K562 (cell line): ENCODE measurements around the gene VWA8. TPM values are rescaled to one million over a fixed set of nuclear protein-coding genes. Genes with fewer than 3 reads are reported as not detected.

Experiments
- ATAC-seq: fragments of 200-7000 bp; cut with Tn5 transposase; 3 replicates; pipeline ENCODE4 v1.9.1; 2020; ENCODE audit warnings: moderate library complexity
- BruUV-seq: library from RNA; stranded (reverse); fragments of 400-500 nt; replicated peaks from 2 replicates; lab custom pipeline; 2021; lab: Mats Ljungman, UMichigan
- CTCF ChIA-PET: fragments of 300-600 bp; formaldehyde crosslinking; extraction: SDS; loops from one replicate; lab custom pipeline; 2021; ENCODE audit warnings: low intra/inter-chr PET ratio; lab: Yijun Ruan, JAX
- POLR2A ChIA-PET: fragments of 300-600, 350-650 bp; sonication (Branson Sonifier 250); formaldehyde crosslinking; extraction: SDS; loops from one replicate; lab custom pipeline; 2021; ENCODE audit warnings: antibody characterized with exemption, inconsistent platforms; lab: Yijun Ruan, JAX
- DNase-seq, 4 experiments: peaks; one replicate each; pipeline versions ENCODE4 v3.0.0 to v3.0.0-alpha.2; 2011 to 2018; ENCODE audit warnings: low spot score in 3 of 4, mixed read lengths in 3 of 4; ENCODE audit errors: extremely low read depth in 1 of 4
- FAIRE-seq: peaks from 2 replicates; lab custom pipeline; 2011; peaks lifted over from hg19 to GRCh38; lab: Jason Lieb, UNC
- H2AFZ ChIP-seq: 2 replicates; pipeline ENCODE4 v1.6.0; 2011; ENCODE audit warnings: low read depth, low read length, control low read depth, inconsistent platforms
- H3K27ac ChIP-seq: fragments of 200-600 bp; 3 replicates; pipeline ENCODE4 v1.8.0; 2011; ENCODE audit warnings: low read depth, mild to moderate bottlenecking, control low read depth, inconsistent platforms, low read length, moderate library complexity, mixed read lengths; ENCODE audit errors: extremely low read depth
- H3K27me3 ChIP-seq, 2 experiments: fragments of 300-600 bp in 1 of 2; 2 replicates in 1 of 2; 3 replicates in 1 of 2; pipeline versions ENCODE4 v1.6.0 to v1.8.0; 2011; ENCODE audit warnings: inconsistent platforms in 2 of 2, low read length in 2 of 2, mild to moderate bottlenecking in 1 of 2, mixed read lengths in 1 of 2, moderate library complexity in 1 of 2; ENCODE audit not compliant: control insufficient read depth in 2 of 2, insufficient read depth in 2 of 2
- H3K36me3 ChIP-seq: fragments of 300-600 bp; 3 replicates; pipeline ENCODE4 v1.8.0; 2011; ENCODE audit warnings: mild to moderate bottlenecking, low read length, inconsistent platforms; ENCODE audit not compliant: control insufficient read depth, insufficient read depth
- H3K4me1 ChIP-seq, 2 experiments: fragments of 200-600 bp in 1 of 2; replicated peaks in 1 of 2; 2 replicates in 1 of 2; 3 replicates in 1 of 2; pipeline versions ENCODE4 v1.5.1 to v1.8.0; 2011; ENCODE audit warnings: inconsistent platforms in 2 of 2, low read length in 2 of 2, mild to moderate bottlenecking in 1 of 2, mixed read lengths in 1 of 2, moderate library complexity in 1 of 2; ENCODE audit not compliant: control insufficient read depth in 2 of 2, insufficient read depth in 2 of 2
- H3K4me2 ChIP-seq: 2 replicates; pipeline ENCODE4 v1.6.1; 2011; ENCODE audit warnings: low read length, control low read depth, inconsistent platforms, mixed read lengths; ENCODE audit not compliant: insufficient read depth
- H3K4me3 ChIP-seq: fragments of 200-600 bp; sonication (generic), shearing (Covaris generic); 2 replicates; pipeline ENCODE4 v1.5.1; 2016; ENCODE audit warnings: control low read depth, inconsistent platforms
- H3K79me2 ChIP-seq: fragments of 200-600 bp; 3 replicates; pipeline ENCODE4 v1.8.0; 2011; ENCODE audit warnings: low read length, inconsistent platforms; ENCODE audit not compliant: control insufficient read depth, insufficient read depth
- H3K9ac ChIP-seq, 2 experiments: 2 replicates each; pipeline versions ENCODE4 v1.6.0 to v1.6.1; 2011; ENCODE audit warnings: low read depth in 2 of 2, low read length in 2 of 2, control low read depth in 1 of 2, inconsistent platforms in 1 of 2, mild to moderate bottlenecking in 1 of 2, mixed read lengths in 1 of 2; ENCODE audit not compliant: insufficient read depth in 1 of 2
- H3K9me1 ChIP-seq: one replicate; pipeline ENCODE4 v1.6.0; 2011; ENCODE audit warnings: inconsistent platforms, mild to moderate bottlenecking, low read length, moderate library complexity; ENCODE audit not compliant: control insufficient read depth, insufficient read depth
- H3K9me3 ChIP-seq: replicated peaks from 2 replicates; pipeline ENCODE4 v1.5.1; 2011; ENCODE audit warnings: low read depth, low read length, inconsistent platforms; ENCODE audit not compliant: control insufficient read depth, insufficient read depth
- H4K20me1 ChIP-seq: replicated peaks from 2 replicates; pipeline ENCODE4 v1.6.1; 2011; ENCODE audit warnings: low read length, inconsistent platforms, mixed read lengths; ENCODE audit not compliant: control insufficient read depth, insufficient read depth
- C11orf30 ChIP-seq: fragments of 450-650 bp; IDR thresholded peaks from 2 replicates; pipeline ENCODE4 v1.6.1; 2016; ENCODE audit warnings: low read depth, mild to moderate bottlenecking
- CSDE1 ChIP-seq, 2 experiments: fragments of 450-650 bp; IDR thresholded peaks; 2 replicates each; pipeline ENCODE4 v1.6.1; 2016; ENCODE audit warnings: mild to moderate bottlenecking in 1 of 2
- ELF4 ChIP-seq: fragments of 450-650 bp; formaldehyde crosslinking; IDR thresholded peaks from 2 replicates; pipeline ENCODE4 v1.4.0; 2022; ENCODE audit warnings: missing genetic modification characterization
- FOSL1 ChIP-seq: fragments of 200-800 bp; sonication (Bioruptor generic); conservative IDR thresholded peaks from 2 replicates; pipeline ENCODE4 v1.6.1; 2016; ENCODE audit warnings: missing genetic modification characterization, missing compliant biosample characterization
- GABPB1 ChIP-seq: sonication (generic); formaldehyde crosslinking; IDR thresholded peaks from 2 replicates; pipeline ENCODE4 v1.8.0; 2022; ENCODE audit warnings: mild to moderate bottlenecking, missing genetic modification reagents
- GATA2 ChIP-seq: sonication (generic); formaldehyde crosslinking; IDR thresholded peaks from 2 replicates; pipeline ENCODE4 v1.4.0; 2020; ENCODE audit warnings: mild to moderate bottlenecking, missing genetic modification reagents
- MAFG ChIP-seq: fragments of 450-650 bp; conservative IDR thresholded peaks from 2 replicates; pipeline ENCODE4 v1.6.1; 2016; ENCODE audit warnings: missing genetic modification characterization, missing compliant biosample characterization
- NFE2 ChIP-seq: IDR thresholded peaks from 2 replicates; pipeline ENCODE4 v1.6.1; 2014; ENCODE audit warnings: antibody characterized with exemption, low read depth
- NR2C1 ChIP-seq, 2 experiments: fragments of 450-650 bp; IDR thresholded peaks; 2 replicates each; pipeline ENCODE4 v1.6.1; 2017; ENCODE audit warnings: mild to moderate bottlenecking in 2 of 2, antibody characterized with exemption in 1 of 2, inconsistent platforms in 1 of 2, missing compliant biosample characterization in 1 of 2, missing genetic modification characterization in 1 of 2
- PHB ChIP-seq: fragments of 250-450 bp; sonication (Bioruptor Pico); IDR thresholded peaks from 2 replicates; pipeline ENCODE4 v1.5.0; 2021
- ZNF589 ChIP-seq: fragments of 200-800 bp; sonication (Bioruptor generic); IDR thresholded peaks from 2 replicates; pipeline ENCODE4 v1.6.1; 2016; ENCODE audit warnings: low read depth, missing genetic modification characterization, missing compliant biosample characterization
- ZNF764 ChIP-seq: fragments of 250-450 bp; sonication (Bioruptor Pico); IDR thresholded peaks from 2 replicates; pipeline ENCODE4 v1.4.0; 2020; ENCODE audit warnings: low read depth, mild to moderate bottlenecking, moderate library complexity
- ZZZ3 ChIP-seq: fragments of 450-650 bp; IDR thresholded peaks from 2 replicates; pipeline ENCODE4 v1.6.1; 2016; ENCODE audit warnings: antibody characterized with exemption, mild to moderate bottlenecking, moderate library complexity
- WGBS: fragments of 100-300 bp; shearing (Covaris generic); methylation state at CpG from one replicate; pipeline ENCODE4 v1.1.6; 2016; ENCODE audit warnings: low coverage, mixed read lengths; ENCODE audit not compliant: insufficient coverage; ENCODE audit errors: missing lambda C conversion rate; 5-methylcytosine and 5-hydroxymethylcytosine counted together
- in situ Hi-C: fragments of 300-500 bp; cut with MboI; formaldehyde crosslinking; loops from 4 replicates; pipeline ENCODE4 v1.15.0; 2018; ENCODE audit warnings: inconsistent platforms, mixed read lengths
- intact Hi-C: fragments of 100-400 bp; cut with micrococcal nuclease; formaldehyde crosslinking; loops from 2 replicates; pipeline ENCODE4 v1.14.2; 2022
- polyA plus RNA-seq, 8 experiments: library from polyadenylated mRNA; depleted of rRNA in 4 of 8; stranded (reverse) in 5 of 8; unstranded in 3 of 8; fragments of >200 nt; fragmentation: Nextera tagmentation in 2 of 8; fragmentation: Illumina TruSeq in 1 of 8; extraction: Ambion mirVana in 2 of 8; extraction: Trizol in 1 of 8; gene quantifications; 2 replicates each; pipeline versions ENCODE4 v1.2.1 to v1.2.3, GENCODE V29; 2011 to 2014; ENCODE audit warnings: inconsistent platforms in 1 of 8, missing spikeins in 1 of 8
- total RNA-seq, 7 experiments: library from RNA; depleted of rRNA in 6 of 7; stranded (reverse); fragments of >200 nt in 6 of 7; fragmentation: Illumina TruSeq in 2 of 7; extraction: Trizol in 2 of 7; gene quantifications; 2 replicates each; pipeline versions ENCODE4 v1.2.1 to v1.2.3, GENCODE V29; 2011 to 2021; ENCODE audit warnings: low replicate concordance in 1 of 7
- TF ChIP-seq, protein P1 (sequence below): fragments of 450-650 bp; formaldehyde crosslinking; IDR thresholded peaks from 2 replicates; pipeline ENCODE4 v1.4.0; 2022; ENCODE audit warnings: mild to moderate bottlenecking, moderate library complexity
- TF ChIP-seq, protein P2 (sequence below): fragments of 250-450 bp; sonication (Bioruptor Pico); IDR thresholded peaks from 2 replicates; pipeline ENCODE4 v1.4.0; 2020; ENCODE audit warnings: mild to moderate bottlenecking, moderate library complexity
- TF ChIP-seq, protein P3 (sequence below): fragments of 150-350 bp; IDR thresholded peaks from 2 replicates; pipeline ENCODE4 v1.6.1; 2014; ENCODE audit warnings: low read depth, mild to moderate bottlenecking, low read length, borderline replicate concordance

VWA8 gene
- total and polyA plus RNA-seq, 9 of the 15 experiments (the other 6 are each of a cell fraction or from before 2014, with no cell fraction given), result 2.1 to 18.5 (median 13.3) TPM

DNA sequence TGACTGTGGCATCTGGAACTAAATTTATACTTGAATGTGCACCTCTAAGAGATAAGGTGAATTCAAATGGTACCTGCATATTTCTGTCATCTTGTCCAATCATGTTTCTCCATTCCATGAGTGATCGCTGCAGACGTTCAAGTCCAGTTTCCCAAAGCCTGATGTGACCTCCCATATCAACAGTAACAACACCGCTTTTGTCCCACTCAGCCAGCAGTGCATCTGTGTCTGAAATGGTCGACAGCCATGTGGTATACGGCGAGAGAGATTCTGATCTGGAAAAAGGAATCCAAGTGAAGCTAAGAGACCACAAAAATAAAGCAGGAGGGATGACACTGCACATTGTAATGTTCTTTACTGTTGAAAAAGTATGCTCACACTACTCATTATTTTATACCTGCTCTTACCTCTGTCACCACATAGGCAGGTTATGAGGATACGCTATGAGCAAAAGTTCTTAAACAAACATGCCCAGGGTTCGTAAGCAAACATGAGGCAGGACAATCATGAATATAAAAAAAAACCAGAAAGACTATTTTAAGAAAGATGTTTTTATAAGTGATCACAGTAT lies 290.0 kb downstream of the VWA8 start:
- DNase-seq (peak in 1 of 4 experiments; percentile 11), FAIRE-seq (no peak), ATAC-seq (no peak)
- H3K4me1 ChIP-seq, result no peaks in the 10 kb centered on the region; a peak in 1 of 5 replicates
- BruUV-seq, result no TSS peak
- 47% methylated on average over 8 of the region's 8 CpGs for WGBS
- ChIA-PET CTCF (no interaction called here), POLR2A (no interaction called here)
- H3K9me1 ChIP-seq, result no peaks in the 10 kb centered on the region
- H3K9ac ChIP-seq, result no peak overlapping the region
- no peaks in the 10 kb centered on the region for H3K9me3 ChIP-seq
- H3K79me2 ChIP-seq, result no peaks in the 10 kb centered on the region
- no peak overlapping the region for H2AFZ ChIP-seq
- in situ Hi-C loops, result no loop called here
- H3K4me3 ChIP-seq, result no peak overlapping the region
- H3K27ac ChIP-seq, result no peak overlapping the region
- intact Hi-C loops, result loop anchor here (10.0 kb wide), 1 partner anchor 824 kb away; no protein-coding TSS in a partner anchor
- no peaks in the 10 kb centered on the region for H3K27me3 ChIP-seq
- peaks cover 6% of the 10 kb centered on the region; the same call in 1 of the 3 replicates for H3K36me3 ChIP-seq
- no peaks in the 10 kb centered on the region for H4K20me1 ChIP-seq
- H3K4me2 ChIP-seq, result no peak overlapping the region
- TF ChIP-seq ZNF589 (CRISPR knock-in tag) (no peak), ELF4 (CRISPR knock-in tag) (no peak), GATA2 (CRISPR knock-in tag) (peak; percentile 25; the same call in 1 of the 2 replicates), ZNF764 (CRISPR knock-in tag) (no peak), NFE2 (peak; percentile 56), FOSL1 (tag) (no peak), MAFG (tag) (peak; percentile 69), C11orf30 (peak; percentile 23; the same call in 1 of the 2 replicates), ZZZ3 (no peak), PHB (CRISPR knock-in tag) (no peak), GABPB1 (CRISPR knock-in tag) (no peak), NR2C1 (IDR thresholded peaks at IDR 0.05) (no peak), NR2C1 (tag; IDR thresholded peaks at IDR 0.05) (no peak), CSDE1 (IDR thresholded peaks at IDR 0.05) (no peak)
- TF ChIP-seq, protein P1, sequence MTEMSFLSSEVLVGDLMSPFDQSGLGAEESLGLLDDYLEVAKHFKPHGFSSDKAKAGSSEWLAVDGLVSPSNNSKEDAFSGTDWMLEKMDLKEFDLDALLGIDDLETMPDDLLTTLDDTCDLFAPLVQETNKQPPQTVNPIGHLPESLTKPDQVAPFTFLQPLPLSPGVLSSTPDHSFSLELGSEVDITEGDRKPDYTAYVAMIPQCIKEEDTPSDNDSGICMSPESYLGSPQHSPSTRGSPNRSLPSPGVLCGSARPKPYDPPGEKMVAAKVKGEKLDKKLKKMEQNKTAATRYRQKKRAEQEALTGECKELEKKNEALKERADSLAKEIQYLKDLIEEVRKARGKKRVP (CRISPR knock-in tag), result no peak
- TF ChIP-seq, protein P2, sequence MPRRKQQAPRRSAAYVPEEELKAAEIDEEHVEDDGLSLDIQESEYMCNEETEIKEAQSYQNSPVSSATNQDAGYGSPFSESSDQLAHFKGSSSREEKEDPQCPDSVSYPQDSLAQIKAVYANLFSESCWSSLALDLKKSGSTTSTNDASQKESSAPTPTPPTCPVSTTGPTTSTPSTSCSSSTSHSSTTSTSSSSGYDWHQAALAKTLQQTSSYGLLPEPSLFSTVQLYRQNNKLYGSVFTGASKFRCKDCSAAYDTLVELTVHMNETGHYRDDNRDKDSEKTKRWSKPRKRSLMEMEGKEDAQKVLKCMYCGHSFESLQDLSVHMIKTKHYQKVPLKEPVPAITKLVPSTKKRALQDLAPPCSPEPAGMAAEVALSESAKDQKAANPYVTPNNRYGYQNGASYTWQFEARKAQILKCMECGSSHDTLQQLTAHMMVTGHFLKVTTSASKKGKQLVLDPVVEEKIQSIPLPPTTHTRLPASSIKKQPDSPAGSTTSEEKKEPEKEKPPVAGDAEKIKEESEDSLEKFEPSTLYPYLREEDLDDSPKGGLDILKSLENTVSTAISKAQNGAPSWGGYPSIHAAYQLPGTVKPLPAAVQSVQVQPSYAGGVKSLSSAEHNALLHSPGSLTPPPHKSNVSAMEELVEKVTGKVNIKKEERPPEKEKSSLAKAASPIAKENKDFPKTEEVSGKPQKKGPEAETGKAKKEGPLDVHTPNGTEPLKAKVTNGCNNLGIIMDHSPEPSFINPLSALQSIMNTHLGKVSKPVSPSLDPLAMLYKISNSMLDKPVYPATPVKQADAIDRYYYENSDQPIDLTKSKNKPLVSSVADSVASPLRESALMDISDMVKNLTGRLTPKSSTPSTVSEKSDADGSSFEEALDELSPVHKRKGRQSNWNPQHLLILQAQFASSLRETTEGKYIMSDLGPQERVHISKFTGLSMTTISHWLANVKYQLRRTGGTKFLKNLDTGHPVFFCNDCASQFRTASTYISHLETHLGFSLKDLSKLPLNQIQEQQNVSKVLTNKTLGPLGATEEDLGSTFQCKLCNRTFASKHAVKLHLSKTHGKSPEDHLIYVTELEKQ (CRISPR knock-in tag), result no peak
- TF ChIP-seq, protein P3, sequence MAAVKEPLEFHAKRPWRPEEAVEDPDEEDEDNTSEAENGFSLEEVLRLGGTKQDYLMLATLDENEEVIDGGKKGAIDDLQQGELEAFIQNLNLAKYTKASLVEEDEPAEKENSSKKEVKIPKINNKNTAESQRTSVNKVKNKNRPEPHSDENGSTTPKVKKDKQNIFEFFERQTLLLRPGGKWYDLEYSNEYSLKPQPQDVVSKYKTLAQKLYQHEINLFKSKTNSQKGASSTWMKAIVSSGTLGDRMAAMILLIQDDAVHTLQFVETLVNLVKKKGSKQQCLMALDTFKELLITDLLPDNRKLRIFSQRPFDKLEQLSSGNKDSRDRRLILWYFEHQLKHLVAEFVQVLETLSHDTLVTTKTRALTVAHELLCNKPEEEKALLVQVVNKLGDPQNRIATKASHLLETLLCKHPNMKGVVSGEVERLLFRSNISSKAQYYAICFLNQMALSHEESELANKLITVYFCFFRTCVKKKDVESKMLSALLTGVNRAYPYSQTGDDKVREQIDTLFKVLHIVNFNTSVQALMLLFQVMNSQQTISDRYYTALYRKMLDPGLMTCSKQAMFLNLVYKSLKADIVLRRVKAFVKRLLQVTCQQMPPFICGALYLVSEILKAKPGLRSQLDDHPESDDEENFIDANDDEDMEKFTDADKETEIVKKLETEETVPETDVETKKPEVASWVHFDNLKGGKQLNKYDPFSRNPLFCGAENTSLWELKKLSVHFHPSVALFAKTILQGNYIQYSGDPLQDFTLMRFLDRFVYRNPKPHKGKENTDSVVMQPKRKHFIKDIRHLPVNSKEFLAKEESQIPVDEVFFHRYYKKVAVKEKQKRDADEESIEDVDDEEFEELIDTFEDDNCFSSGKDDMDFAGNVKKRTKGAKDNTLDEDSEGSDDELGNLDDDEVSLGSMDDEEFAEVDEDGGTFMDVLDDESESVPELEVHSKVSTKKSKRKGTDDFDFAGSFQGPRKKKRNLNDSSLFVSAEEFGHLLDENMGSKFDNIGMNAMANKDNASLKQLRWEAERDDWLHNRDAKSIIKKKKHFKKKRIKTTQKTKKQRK, result no peak
